Measurements from ENCODE around the gene ACTR10.

Gene ACTR10

GRCh38 chr14:58270628-58271027, 70.7 kb downstream of the ACTR10 start:
- no peak overlapping the region for H3K4me3 ChIP-seq (ENCODE audit: low read depth, low read length)
- peaks cover 85 to 92% of the 10 kb centered on the region in 2 experiments for H3K36me3 ChIP-seq (ENCODE audit: control insufficient read depth in 2 of 2, insufficient read depth in 1 of 2, low read length in 2 of 2)
- ChIA-PET CTCF (no interaction called here), POLR2A (no interaction called here)
- H3K9me3 ChIP-seq (ENCODE audit: control insufficient read depth, insufficient read depth, low read depth, low read length): no peaks in the 10 kb centered on the region
- no peak for TF ChIP-seq ZNF558 (tag by site-specific recombination; IDR thresholded peaks at IDR 0.05)
- no peak for TF ChIP-seq YY1 (tag by site-specific recombination; IDR thresholded peaks at IDR 0.05)
- no peak for TF ChIP-seq ZNF555 (tag by site-specific recombination; conservative IDR thresholded peaks at IDR 0.05)
- no peak for TF ChIP-seq ZBTB21 (tag by site-specific recombination; IDR thresholded peaks at IDR 0.05)
- no peak for TF ChIP-seq ZNF223 (tag by site-specific recombination; IDR thresholded peaks at IDR 0.05)
- no peak for TF ChIP-seq SP7 (tag by site-specific recombination; IDR thresholded peaks at IDR 0.05)
- TF ChIP-seq HOXD13 (CRISPR knock-in tag; IDR thresholded peaks at IDR 0.05; ENCODE audit: borderline replicate concordance): no peak
- TF ChIP-seq KLF7 (tag by site-specific recombination; IDR thresholded peaks at IDR 0.05; ENCODE audit: borderline replicate concordance): no peak
- no peak for TF ChIP-seq ZNF18 (tag by site-specific recombination; IDR thresholded peaks at IDR 0.05)
- no peaks in the 10 kb centered on the region for H3K4me1 ChIP-seq (ENCODE audit: control insufficient read depth, insufficient read depth, low read length)
- no peak overlapping the region for H3K27ac ChIP-seq (ENCODE audit: extremely low read depth, low read depth, low read length)

- no peaks in the 10 kb centered on the region for H3K9me3 ChIP-seq (ENCODE audit: control insufficient read depth, insufficient read depth, low read depth, low read length)
- H3K36me3 ChIP-seq (ENCODE audit: control insufficient read depth in 2 of 2, insufficient read depth in 1 of 2, low read length in 2 of 2): peaks cover 70 to 82% of the 10 kb centered on the region in 2 experiments
- POLR2A ChIA-PET: interaction anchor here (1.8 kb wide), 1 partner anchor 26 kb away, joined by 9 read pairs; the partner anchor contains the start of gene ARID4A
- CTCF ChIA-PET: interaction anchor here (0.7 to 1.1 kb wide), 3 partner anchors 10 to 162 kb away, joined by 3 to 4 read pairs (median 3); no protein-coding TSS in a partner anchor
- no peaks in the 10 kb centered on the region for H3K4me1 ChIP-seq (ENCODE audit: control insufficient read depth, insufficient read depth, low read length)
- TF ChIP-seq ZNF521 (tag by site-specific recombination; IDR thresholded peaks at IDR 0.05): no peak
- no peak for TF ChIP-seq ZNF768 (tag by site-specific recombination; IDR thresholded peaks at IDR 0.05)
- TF ChIP-seq ZNF23 (tag by site-specific recombination; IDR thresholded peaks at IDR 0.05; ENCODE audit: borderline replicate concordance): no peak
- TF ChIP-seq ZNF621 (tag by site-specific recombination; IDR thresholded peaks at IDR 0.05): no peak
- no peak for TF ChIP-seq ZNF843 (tag by site-specific recombination; IDR thresholded peaks at IDR 0.05)
- TF ChIP-seq ZNF548 (tag by site-specific recombination; IDR thresholded peaks at IDR 0.05): no peak
- TF ChIP-seq SCRT1 (tag by site-specific recombination; IDR thresholded peaks at IDR 0.05; ENCODE audit: borderline replicate concordance): no peak
- no peak for TF ChIP-seq ZNF223 (tag by site-specific recombination; IDR thresholded peaks at IDR 0.05)
- TF ChIP-seq ZNF175 (tag by site-specific recombination; IDR thresholded peaks at IDR 0.05): no peak
- no peak for TF ChIP-seq ZNF416 (tag by site-specific recombination; IDR thresholded peaks at IDR 0.05)
- no peak for TF ChIP-seq YY1 (tag by site-specific recombination; IDR thresholded peaks at IDR 0.05)
- no peak for TF ChIP-seq ZNF114 (tag by site-specific recombination; IDR thresholded peaks at IDR 0.05)
- no peak overlapping the region for H3K4me3 ChIP-seq (ENCODE audit: low read depth, low read length)
- H3K27ac ChIP-seq (ENCODE audit: extremely low read depth, low read depth, low read length): no peak overlapping the region
Measured at GRCh38 chr14:58272588-58273372, 72.8 kb downstream of the ACTR10 start.

GRCh38 chr14:58274881-58275280, 74.9 kb downstream of the ACTR10 start:
- no peaks in the 10 kb centered on the region for H3K4me1 ChIP-seq (ENCODE audit: control insufficient read depth, insufficient read depth, low read length)
- ChIA-PET POLR2A (interaction anchor here (1.1 kb wide), 1 partner anchor 23 kb away, joined by 3 read pairs; the partner anchor contains the start of gene ARID4A), CTCF (interaction anchor here (0.6 to 0.7 kb wide), 2 partner anchors 15 to 126 kb away, joined by 3 to 5 read pairs; no protein-coding TSS in a partner anchor)
- peaks cover 64 to 77% of the 10 kb centered on the region in 2 experiments for H3K36me3 ChIP-seq (ENCODE audit: control insufficient read depth in 2 of 2, insufficient read depth in 1 of 2, low read length in 2 of 2)
- no peak overlapping the region for H3K27ac ChIP-seq (ENCODE audit: extremely low read depth, low read depth, low read length)
- H3K4me3 ChIP-seq (ENCODE audit: low read depth, low read length): no peak overlapping the region
- H3K9me3 ChIP-seq (ENCODE audit: control insufficient read depth, insufficient read depth, low read depth, low read length): no peaks in the 10 kb centered on the region
- no peak for TF ChIP-seq ZNF362 (tag by site-specific recombination; IDR thresholded peaks at IDR 0.05)
- no peak for TF ChIP-seq ZNF146 (tag by site-specific recombination; IDR thresholded peaks at IDR 0.05)
- no peak for TF ChIP-seq SP2 (tag by site-specific recombination; IDR thresholded peaks at IDR 0.05)
- no peak for TF ChIP-seq ZNF513 (tag by site-specific recombination; IDR thresholded peaks at IDR 0.05)
- no peak for TF ChIP-seq SP3 (tag by site-specific recombination; IDR thresholded peaks at IDR 0.05)
- no peak for TF ChIP-seq SP7 (tag by site-specific recombination; IDR thresholded peaks at IDR 0.05)
- no peak for TF ChIP-seq ZBTB1 (tag by site-specific recombination; IDR thresholded peaks at IDR 0.05)
- TF ChIP-seq ZNF266 (tag by site-specific recombination; IDR thresholded peaks at IDR 0.05; ENCODE audit: low read depth): no peak
- no peak for TF ChIP-seq ZNF140 (tag by site-specific recombination; IDR thresholded peaks at IDR 0.05)
- TF ChIP-seq ZNF133 (tag by site-specific recombination; IDR thresholded peaks at IDR 0.05): no peak
- no peak for TF ChIP-seq HOXD13 (CRISPR knock-in tag; IDR thresholded peaks at IDR 0.05; ENCODE audit: borderline replicate concordance)
- no peak for TF ChIP-seq ZNF354C (tag by site-specific recombination; IDR thresholded peaks at IDR 0.05; ENCODE audit: borderline replicate concordance, low read depth)
